SK-N-MC (cell line): ENCODE measurements around the gene CPNE8.

Source experiments
- EZH2 ChIP-seq: fragments of 200-600 bp; sonication (generic); IDR thresholded peaks from one replicate; pipeline ENCODE4 v1.6.1; 2017; ENCODE audit warnings: antibody characterized with exemption
- FOXP2 ChIP-seq: optimal IDR thresholded peaks from 2 replicates; pipeline ENCODE3; 2011; ENCODE audit warnings: mild to moderate bottlenecking, moderate library complexity; ENCODE audit not compliant: insufficient read depth; ENCODE audit errors: extremely low read length, control extremely low read depth
- POLR2AphosphoS5 ChIP-seq: IDR thresholded peaks from 2 replicates; pipeline ENCODE4 v1.6.1; 2012; ENCODE audit warnings: mild to moderate bottlenecking, low read depth, low read length, borderline replicate concordance

DNA sequence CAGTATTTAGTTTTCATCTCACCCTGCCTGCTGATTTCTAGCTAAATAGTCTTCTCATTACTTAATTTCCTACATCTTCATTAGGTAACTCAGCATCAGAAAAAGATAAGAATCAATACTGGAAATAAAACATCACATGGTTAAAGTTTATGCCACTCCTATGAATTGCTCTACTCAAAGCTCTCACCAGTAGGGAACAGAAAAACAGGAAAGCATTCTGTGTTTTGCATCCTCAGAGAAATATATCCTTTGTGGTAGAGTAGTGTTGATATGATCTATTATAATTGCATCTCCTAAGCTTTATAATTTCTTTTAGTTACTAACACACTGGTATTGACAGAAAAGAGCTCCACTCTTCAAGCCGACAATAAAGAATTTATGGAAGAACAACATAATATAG lies 9.9 kb downstream of the CPNE8 start:
- no peak for TF ChIP-seq POLR2AphosphoS5
- TF ChIP-seq EZH2 = no peak
- TF ChIP-seq FOXP2 = no peak
